Activated naive CD8-positive, alpha-beta T cell (primary cell): ENCODE measurements around the gene KATNIP.
"Not testable (repeated sequence)": the region's sequence is repeated elsewhere in the genome, so short reads cannot be mapped to it uniquely, and the experiment has no call there.

Experiments used
- H3K27ac Mint-ChIP-seq: one replicate; pipeline ENCODE4 v1.8.0; 2021; ENCODE audit warnings: mixed read lengths
- H3K27me3 Mint-ChIP-seq: one replicate; pipeline ENCODE4 v1.8.0; 2021; ENCODE audit warnings: mixed read lengths
- H3K36me3 Mint-ChIP-seq: one replicate; pipeline ENCODE4 v1.8.0; 2021; ENCODE audit warnings: mixed read lengths
- H3K4me1 Mint-ChIP-seq: one replicate; pipeline ENCODE4 v1.8.0; 2021; ENCODE audit warnings: low read depth, mixed read lengths
- H3K4me3 Mint-ChIP-seq: one replicate; pipeline ENCODE4 v1.8.0; 2021; ENCODE audit warnings: mild to moderate bottlenecking, mixed read lengths
- H3K9me3 Mint-ChIP-seq: one replicate; pipeline ENCODE4 v1.8.0; 2021; ENCODE audit warnings: low read depth, mixed read lengths

KATNIP gene

DNA sequence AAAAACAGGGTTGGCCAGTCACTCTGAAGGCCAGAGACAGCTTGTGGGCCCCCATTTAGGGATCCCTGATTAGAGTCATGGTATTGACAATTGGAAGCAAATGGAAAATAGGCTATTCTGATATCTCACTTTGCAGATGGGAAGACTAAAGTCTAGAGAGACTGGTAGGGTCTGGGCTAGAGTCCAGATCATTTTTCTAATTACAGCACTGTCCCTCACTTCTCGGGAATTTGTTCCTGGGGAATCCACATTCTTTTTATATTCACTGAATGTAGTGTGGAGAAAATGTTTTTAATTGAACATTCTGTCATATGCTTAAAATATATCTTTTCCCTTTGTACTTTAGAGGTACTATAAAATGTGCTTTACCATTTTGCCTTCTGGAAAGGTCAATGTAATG lies 1.1 kb downstream of the KATNIP start:
- Mint-ChIP-seq H3K27me3 (no peaks in the 10 kb centered on the region), H3K4me1 (peaks cover 36% of the 10 kb centered on the region), H3K4me3 (peak overlapping the region; percentile 99), H3K36me3 (peaks cover 3% of the 10 kb centered on the region), H3K27ac (no peak overlapping the region), H3K9me3 (no peaks in the 10 kb centered on the region)

DNA sequence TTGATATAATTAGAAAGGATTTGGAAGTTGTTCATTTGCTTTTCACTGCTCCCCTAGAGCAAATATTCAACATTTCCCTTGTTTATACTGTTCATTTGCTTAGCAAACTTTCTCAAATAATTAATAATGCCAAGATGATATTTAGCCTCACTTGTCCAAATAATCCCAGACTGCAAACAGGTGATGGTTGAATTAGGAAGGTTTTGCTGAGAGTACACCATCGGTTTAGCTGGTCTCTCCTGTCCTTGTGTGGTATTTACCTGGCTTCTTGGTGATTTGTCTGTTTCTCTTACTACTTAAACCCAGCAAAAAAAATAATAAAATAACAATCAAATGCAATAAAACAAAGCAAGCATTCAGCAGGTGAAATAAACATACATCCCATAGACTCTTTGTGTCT lies 6.5 kb downstream of the KATNIP start:
- Mint-ChIP-seq H3K4me3 (no peak overlapping the region), H3K36me3 (peaks cover 8% of the 10 kb centered on the region), H3K27ac (no peak overlapping the region), H3K9me3 (no peaks in the 10 kb centered on the region), H3K4me1 (no peaks in the 10 kb centered on the region), H3K27me3 (no peaks in the 10 kb centered on the region)

DNA sequence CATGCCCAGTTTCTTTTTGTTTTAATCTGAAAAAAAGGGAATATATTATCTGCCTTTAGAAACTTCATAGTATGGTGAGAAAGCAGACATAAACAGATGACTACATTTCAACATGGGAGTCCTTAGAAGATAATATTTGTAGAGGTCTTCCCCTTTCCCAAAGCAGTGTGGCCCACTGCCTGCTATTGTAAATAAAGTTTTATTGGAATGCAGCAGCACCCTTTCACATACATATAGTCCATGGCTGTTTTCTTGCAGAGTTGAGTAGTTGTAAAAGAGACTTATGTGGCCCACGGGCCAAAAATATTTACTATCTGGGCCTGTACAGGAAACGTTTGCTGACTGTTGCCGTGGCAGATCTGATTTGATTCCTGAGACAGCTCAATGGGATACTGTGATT lies 8.5 kb downstream of the KATNIP start:
- H3K27ac Mint-ChIP-seq = no peak overlapping the region
- no peaks in the 10 kb centered on the region for H3K27me3 Mint-ChIP-seq
- H3K36me3 Mint-ChIP-seq = peaks cover 9% of the 10 kb centered on the region
- no peaks in the 10 kb centered on the region for H3K9me3 Mint-ChIP-seq
- H3K4me1 Mint-ChIP-seq = no peaks in the 10 kb centered on the region
- H3K4me3 Mint-ChIP-seq = no peak overlapping the region

DNA sequence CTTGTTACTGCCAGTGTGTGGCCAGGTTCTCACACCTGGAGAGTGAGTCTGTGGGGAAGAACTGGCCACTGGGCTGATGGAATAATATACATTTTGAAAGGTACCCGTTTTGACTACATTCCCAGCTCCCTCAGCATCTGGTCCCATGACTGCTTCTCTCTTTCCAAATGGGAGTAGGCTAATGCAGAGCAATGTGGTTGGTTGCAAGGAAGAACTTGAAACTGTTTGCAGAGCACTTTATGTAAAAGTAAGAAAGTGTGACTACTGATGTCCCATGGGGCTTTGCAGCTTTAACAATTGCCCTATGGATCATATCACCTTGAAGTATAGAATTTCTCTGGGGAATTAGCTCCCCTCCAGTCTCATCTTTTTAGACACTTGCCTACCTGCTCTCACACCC lies 9.0 kb downstream of the KATNIP start:
- Mint-ChIP-seq H3K4me3 (no peak overlapping the region), H3K4me1 (no peaks in the 10 kb centered on the region), H3K36me3 (peaks cover 9% of the 10 kb centered on the region), H3K27me3 (no peaks in the 10 kb centered on the region), H3K9me3 (no peaks in the 10 kb centered on the region), H3K27ac (no peak overlapping the region)

DNA sequence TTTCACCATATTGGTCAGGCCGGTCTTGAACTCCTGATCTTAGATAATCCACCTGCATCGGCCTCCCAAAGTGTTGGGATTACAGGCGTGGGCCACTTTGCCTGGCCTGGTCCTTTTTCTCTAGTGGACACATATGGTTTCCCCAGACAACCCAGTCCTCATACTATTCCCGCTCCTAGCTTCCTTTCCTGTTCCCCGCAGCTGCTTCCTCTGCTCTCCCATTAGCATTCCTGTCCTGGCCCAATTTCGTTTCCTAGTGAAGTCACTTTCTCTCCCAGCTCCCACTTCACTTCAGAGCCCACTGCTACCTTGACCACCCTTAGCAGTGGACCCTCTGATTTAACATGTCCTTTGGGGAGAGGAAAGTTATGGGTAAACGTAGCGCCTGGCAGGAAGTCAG lies 11.3 kb downstream of the KATNIP start:
- Mint-ChIP-seq H3K27me3 (no peaks in the 10 kb centered on the region), H3K27ac (no peak overlapping the region), H3K4me1 (no peaks in the 10 kb centered on the region), H3K9me3 (no peaks in the 10 kb centered on the region), H3K4me3 (no peak overlapping the region), H3K36me3 (peaks cover 11% of the 10 kb centered on the region)

DNA sequence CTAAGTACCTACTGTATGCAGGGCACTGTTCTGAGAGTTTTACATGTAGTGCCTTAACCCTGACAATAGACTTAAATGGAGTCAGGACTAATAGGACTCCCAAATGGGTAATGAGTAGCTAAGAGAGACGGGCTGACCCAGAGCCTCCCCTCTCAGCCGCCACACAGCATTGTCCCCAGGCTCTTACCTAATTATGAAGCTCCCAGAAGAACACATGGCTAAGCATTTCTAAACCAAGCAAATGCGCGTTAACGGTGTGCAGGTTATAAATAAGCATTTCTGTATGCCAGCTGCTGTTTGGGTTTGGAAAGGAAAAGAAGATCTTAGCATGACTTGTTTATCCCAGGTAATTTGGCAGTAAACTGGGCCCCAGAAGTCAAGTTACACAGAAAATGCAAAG lies 14.3 kb downstream of the KATNIP start:
- Mint-ChIP-seq H3K9me3 (no peaks in the 10 kb centered on the region), H3K27me3 (no peaks in the 10 kb centered on the region), H3K27ac (no peak overlapping the region), H3K4me1 (no peaks in the 10 kb centered on the region), H3K4me3 (no peak overlapping the region), H3K36me3 (peaks cover 9% of the 10 kb centered on the region)

DNA sequence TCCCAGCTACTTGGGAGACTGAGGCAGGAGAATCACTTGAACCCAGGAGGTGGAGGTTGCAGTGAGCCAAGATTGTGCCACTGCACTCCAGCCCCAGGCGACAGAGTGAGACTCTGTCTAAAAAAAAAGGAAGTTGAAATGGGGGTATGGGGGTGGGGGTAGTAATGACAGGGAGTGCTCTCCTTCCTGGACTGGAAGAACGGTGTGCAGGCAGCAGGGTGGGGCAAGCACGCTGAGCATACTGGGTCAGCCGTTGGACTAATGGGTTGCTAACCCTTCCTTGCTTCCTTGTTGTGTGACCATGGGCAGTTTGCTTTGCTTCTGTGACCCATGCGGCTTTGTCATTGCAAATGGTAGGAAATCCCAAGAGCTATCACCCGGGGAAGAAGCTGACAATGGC lies 16.5 kb downstream of the KATNIP start:
- Mint-ChIP-seq H3K9me3 (no peaks in the 10 kb centered on the region), H3K27me3 (no peaks in the 10 kb centered on the region), H3K27ac (no peak overlapping the region), H3K4me3 (no peak overlapping the region), H3K36me3 (peaks cover 7% of the 10 kb centered on the region), H3K4me1 (no peaks in the 10 kb centered on the region)

DNA sequence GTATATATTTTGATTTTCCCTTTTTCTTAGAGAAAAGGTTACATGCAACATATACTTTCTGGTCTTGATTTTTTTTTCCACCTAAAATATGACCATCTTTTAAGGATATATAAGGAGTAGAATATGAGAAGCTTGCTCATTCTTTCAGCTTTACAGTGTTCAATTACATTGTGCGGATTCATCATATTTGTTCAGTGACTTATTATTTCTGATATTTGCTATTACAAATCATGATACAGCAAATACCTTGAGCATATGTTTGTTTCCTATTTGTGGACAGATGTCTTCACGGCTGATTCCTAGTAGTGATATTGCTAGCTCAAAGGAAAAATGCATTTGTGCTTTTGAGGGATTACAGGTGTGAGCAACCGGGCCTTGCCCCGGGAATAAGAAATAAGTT lies 18.1 kb downstream of the KATNIP start:
- Mint-ChIP-seq H3K27me3 (no peaks in the 10 kb centered on the region), H3K36me3 (peaks cover 5% of the 10 kb centered on the region)

DNA sequence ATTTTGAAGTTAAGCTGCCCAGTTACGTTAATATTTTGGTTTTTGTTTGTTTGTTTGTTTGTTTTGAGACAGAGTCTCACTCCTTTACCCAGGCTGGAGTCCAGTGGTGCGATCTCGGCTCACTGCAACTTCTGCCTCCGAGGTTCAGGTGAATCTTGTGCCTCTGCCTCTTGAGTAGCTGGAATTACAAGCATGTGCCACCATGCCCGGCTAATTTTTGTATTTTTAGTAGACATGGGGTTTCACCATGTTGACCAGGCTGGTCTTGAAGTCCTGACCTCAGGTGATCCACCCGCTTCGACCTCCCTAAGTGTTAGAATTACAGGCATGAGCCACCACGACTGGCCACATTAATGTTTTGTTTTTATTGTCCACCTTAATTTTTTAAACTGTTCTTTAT lies 21.0 kb downstream of the KATNIP start:
- H3K9me3 Mint-ChIP-seq, H3K36me3 Mint-ChIP-seq, H3K4me3 Mint-ChIP-seq, H3K27me3 Mint-ChIP-seq, H3K4me1 Mint-ChIP-seq, H3K27ac Mint-ChIP-seq: not testable (repeated sequence)

More for the DNA sequence above, 18.1 kb downstream of the KATNIP start:
- H3K9me3 Mint-ChIP-seq = no peaks in the 10 kb centered on the region
- no peak overlapping the region for H3K27ac Mint-ChIP-seq
- no peak overlapping the region for H3K4me3 Mint-ChIP-seq
- no peaks in the 10 kb centered on the region for H3K4me1 Mint-ChIP-seq

DNA sequence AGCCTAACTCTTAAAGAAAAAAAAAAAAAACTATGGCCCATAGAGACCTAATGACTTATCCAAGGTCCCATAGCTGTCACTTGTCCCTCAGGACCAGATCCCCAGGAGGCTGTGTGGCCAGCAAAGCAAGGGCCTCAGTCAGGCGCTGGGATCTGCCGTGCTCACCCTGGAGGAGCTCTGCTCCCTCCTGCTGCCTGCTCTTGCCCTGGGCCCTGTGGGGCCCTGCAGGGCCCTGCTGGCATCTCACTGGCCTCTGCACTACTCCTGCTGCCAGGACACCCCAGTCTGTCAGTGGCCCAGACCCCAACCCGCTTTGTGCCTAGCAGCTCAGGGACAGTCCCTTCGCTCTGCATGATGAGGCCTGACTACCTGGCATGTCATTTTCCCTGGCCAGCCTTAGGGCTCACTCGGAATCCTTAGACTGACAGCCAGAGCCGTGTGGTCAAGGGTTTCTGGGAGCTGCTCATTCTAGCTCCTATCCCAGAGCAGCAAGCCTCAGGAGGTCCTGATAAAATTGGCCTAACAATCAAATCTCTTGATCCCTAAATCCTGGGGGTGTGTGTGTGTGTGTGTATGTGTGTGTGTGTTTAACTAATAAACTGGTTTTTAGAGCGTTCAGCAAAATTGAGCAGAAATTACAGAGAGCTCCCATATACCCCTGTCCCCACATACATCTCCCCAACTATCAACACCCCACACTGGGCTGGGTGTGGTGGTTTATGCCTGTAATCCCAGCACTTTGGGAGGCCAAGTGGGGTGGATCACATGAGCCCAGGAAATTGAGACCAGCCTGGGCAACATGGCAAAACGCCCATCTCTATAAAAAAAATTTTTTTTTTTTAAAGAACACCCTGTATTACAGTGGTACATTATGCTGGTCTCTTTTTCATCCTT lies 21.7 kb downstream of the KATNIP start:
- H3K27me3 Mint-ChIP-seq = no peaks in the 10 kb centered on the region
- peaks cover 11% of the 10 kb centered on the region for H3K36me3 Mint-ChIP-seq
- no peaks in the 10 kb centered on the region for H3K9me3 Mint-ChIP-seq
- H3K4me1 Mint-ChIP-seq = no peaks in the 10 kb centered on the region
- H3K4me3 Mint-ChIP-seq = no peak overlapping the region
- no peak overlapping the region for H3K27ac Mint-ChIP-seq

DNA sequence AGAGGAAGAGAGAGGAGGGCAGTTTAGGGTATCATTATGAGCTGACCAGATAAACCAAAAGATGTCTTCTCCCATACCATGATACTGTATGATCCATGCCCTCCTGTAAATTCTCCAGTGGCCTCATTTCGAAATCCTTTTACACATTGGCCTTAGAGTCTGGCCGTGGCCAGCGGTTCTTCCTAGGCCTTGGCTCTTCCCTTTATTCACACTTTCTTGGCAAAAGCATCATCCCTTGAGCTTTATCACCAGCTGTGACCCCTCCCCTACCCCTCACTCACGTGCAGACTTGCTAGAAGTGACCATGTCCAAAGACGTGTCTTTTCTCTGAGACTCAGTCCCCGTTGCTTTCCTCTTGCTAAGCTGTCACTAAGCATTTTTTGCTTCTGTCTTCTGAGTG lies 22.8 kb downstream of the KATNIP start:
- peaks cover 8% of the 10 kb centered on the region for H3K36me3 Mint-ChIP-seq
- H3K27me3 Mint-ChIP-seq = no peaks in the 10 kb centered on the region
- H3K9me3 Mint-ChIP-seq = no peaks in the 10 kb centered on the region
- no peak overlapping the region for H3K4me3 Mint-ChIP-seq
- no peaks in the 10 kb centered on the region for H3K4me1 Mint-ChIP-seq
- H3K27ac Mint-ChIP-seq = no peak overlapping the region

DNA sequence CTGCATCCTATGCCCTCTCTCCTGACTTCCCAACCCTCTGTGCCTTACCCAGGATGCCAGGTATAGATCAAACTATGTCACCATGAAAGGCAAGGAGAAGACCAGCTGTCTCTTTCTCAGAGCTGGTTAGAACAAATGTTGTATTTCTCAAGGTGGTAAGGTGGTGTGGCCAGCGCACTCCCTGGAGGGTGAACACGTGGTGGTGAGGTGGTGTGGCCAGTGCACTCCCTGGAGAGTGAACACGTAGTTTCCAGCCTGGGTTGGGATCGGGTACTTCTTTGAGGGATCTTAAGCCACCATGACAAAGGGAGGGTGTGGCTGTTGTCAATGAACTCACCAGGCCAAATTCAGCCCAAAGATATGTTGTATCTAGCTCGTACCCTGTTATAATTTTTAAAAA lies 26.8 kb downstream of the KATNIP start:
- no peaks in the 10 kb centered on the region for H3K27me3 Mint-ChIP-seq
- no peaks in the 10 kb centered on the region for H3K4me1 Mint-ChIP-seq
- no peak overlapping the region for H3K4me3 Mint-ChIP-seq
- H3K36me3 Mint-ChIP-seq = peaks cover 13% of the 10 kb centered on the region
- H3K27ac Mint-ChIP-seq = no peak overlapping the region
- no peaks in the 10 kb centered on the region for H3K9me3 Mint-ChIP-seq

DNA sequence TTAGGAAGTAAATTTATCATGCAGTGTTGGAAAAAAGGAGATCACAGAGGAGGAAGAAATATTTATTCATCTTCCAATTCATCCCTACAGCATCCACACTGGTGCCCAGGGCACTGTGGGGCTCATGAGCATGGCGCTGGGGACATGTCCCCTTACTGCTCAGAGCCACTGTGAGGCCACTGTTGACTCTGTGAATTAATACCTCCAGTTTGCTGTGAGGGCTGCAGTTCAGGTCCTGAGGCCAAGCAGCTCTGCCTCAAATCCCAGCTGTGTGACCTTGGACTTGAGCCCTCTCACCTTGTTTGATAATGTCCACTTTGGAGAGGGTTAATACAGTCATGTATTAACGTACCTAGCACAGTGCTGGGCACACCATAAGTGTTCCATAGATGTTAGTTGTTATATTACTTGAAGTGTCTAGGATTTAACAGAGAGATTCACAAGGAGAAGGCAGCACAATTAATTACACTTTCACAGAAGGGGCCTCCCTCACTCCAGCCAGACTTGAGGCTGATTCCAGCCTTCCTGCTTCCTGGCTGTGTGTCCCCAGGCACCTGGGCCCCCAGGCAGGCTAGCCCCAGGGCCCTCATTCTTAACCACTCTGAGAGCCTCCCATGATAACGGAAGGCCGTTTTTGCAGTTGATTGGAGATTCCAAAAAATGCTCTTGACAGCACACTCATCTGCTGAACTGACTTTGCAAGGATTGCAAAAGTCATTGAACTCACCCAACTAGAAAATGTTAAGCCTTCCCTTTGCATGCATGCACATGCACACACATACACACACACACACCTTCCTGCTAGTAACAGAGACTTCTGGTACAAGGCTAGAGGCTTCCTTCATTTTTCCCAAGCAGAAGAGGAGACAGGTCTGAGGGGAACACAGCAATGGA lies 29.4 kb downstream of the KATNIP start:
- Mint-ChIP-seq H3K27me3 (no peaks in the 10 kb centered on the region), H3K4me1 (no peaks in the 10 kb centered on the region), H3K9me3 (no peaks in the 10 kb centered on the region), H3K27ac (no peak overlapping the region), H3K36me3 (peaks cover 27% of the 10 kb centered on the region), H3K4me3 (no peak overlapping the region)

DNA sequence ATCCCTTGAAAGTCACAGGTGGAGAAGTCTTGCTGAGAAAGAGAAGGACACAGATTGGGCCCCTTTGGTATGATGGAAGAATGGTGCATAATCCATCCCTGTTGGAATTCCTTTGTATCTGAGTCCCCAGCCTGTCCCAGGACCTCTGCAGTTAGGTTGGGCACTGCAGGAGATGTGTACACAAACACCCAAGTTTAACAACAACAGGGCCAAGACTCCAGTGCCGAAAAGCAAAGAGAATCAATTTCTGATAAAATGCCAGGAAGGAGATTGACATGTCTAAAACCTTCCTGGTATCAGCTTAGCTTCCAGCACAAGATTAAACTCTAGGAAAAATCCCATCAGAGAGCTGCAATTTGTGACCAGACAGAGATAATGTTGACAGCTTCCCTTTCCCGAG lies 32.9 kb downstream of the KATNIP start:
- peaks cover 28% of the 10 kb centered on the region for H3K36me3 Mint-ChIP-seq
- no peaks in the 10 kb centered on the region for H3K4me1 Mint-ChIP-seq
- no peak overlapping the region for H3K4me3 Mint-ChIP-seq
- no peaks in the 10 kb centered on the region for H3K9me3 Mint-ChIP-seq
- H3K27ac Mint-ChIP-seq = no peak overlapping the region
- H3K27me3 Mint-ChIP-seq = no peaks in the 10 kb centered on the region

DNA sequence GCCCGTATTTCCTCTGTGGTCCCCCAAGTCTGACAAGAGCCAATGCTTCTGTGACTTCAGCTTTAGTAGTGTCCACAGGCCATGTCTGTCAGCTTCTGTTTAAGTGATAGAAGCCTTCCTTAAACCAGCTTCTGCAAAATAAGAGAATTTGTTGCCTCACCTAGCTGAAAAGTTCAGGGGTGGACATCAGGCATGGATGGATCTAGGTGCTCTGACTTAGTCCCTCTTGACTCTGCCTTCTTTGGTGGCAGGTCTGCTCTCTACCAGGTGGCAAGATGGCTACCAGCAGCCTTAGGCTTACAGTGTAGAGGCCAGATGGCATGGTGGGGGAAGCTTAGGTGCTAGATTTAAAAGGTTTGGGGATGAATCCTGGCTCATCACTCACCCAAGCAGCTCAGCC lies 33.7 kb downstream of the KATNIP start:
- Mint-ChIP-seq H3K4me1 (no peaks in the 10 kb centered on the region), H3K36me3 (peaks cover 28% of the 10 kb centered on the region), H3K4me3 (no peak overlapping the region), H3K27me3 (no peaks in the 10 kb centered on the region), H3K9me3 (no peaks in the 10 kb centered on the region), H3K27ac (no peak overlapping the region)
